Stimulated activated effector memory CD8-positive, alpha-beta T cell treated with anti-CD3 and anti-CD28 coated beads, Interleukin-12 subunit alpha, Interleukin-12 subunit beta, amount 100 ng/mL, for 72 hours (primary cell): ENCODE measurements around the gene ZFAND3.

ENCODE experiments used
- ATAC-seq: fragments of 150-1000 bp; cut with Tn5 transposase; 2 replicates; pipeline ENCODE4 v1.10.0; 2021
- DNase-seq, 2 donors: peaks; one replicate each; pipeline ENCODE4 v3.0.0; 2021 to 2022; ENCODE audit warnings: low spot score in 2 of 2
- H3K27ac Mint-ChIP-seq: one replicate; pipeline ENCODE4 v1.8.0; 2022; ENCODE audit warnings: mild to moderate bottlenecking, mixed read lengths
- H3K36me3 Mint-ChIP-seq: one replicate; pipeline ENCODE4 v1.8.0; 2022; ENCODE audit warnings: mild to moderate bottlenecking, mixed read lengths
- H3K4me1 Mint-ChIP-seq: one replicate; pipeline ENCODE4 v1.8.0; 2022; ENCODE audit warnings: mixed read lengths
- H3K4me3 Mint-ChIP-seq: one replicate; pipeline ENCODE4 v1.8.0; 2022; ENCODE audit warnings: mild to moderate bottlenecking, mixed read lengths
- H3K9me3 Mint-ChIP-seq: one replicate; pipeline ENCODE4 v1.8.0; 2022; ENCODE audit warnings: mixed read lengths

ZFAND3 gene

GRCh38 chr6:37788259-37788658 lies 31.3 kb upstream of the ZFAND3 start:
- Mint-ChIP-seq H3K27ac (no peak overlapping the region), H3K4me1 (peaks cover 28% of the 10 kb centered on the region), H3K9me3 (no peaks in the 10 kb centered on the region), H3K36me3 (no peaks in the 10 kb centered on the region), H3K4me3 (no peak overlapping the region)
- ATAC-seq (no peak), DNase-seq (no peak)

- DNase-seq (peak; percentile 66 to 88), ATAC-seq (peak; percentile 100)
- H3K9me3 Mint-ChIP-seq: no peaks in the 10 kb centered on the region
- no peaks in the 10 kb centered on the region for H3K36me3 Mint-ChIP-seq
- peaks cover 11% of the 10 kb centered on the region for H3K4me1 Mint-ChIP-seq
- H3K4me3 Mint-ChIP-seq: no peak overlapping the region
- H3K27ac Mint-ChIP-seq: no peak overlapping the region
Measured at GRCh38 chr6:37791156-37791919, 28.2 kb upstream of the ZFAND3 start.

GRCh38 chr6:37792457-37793033 lies 27.0 kb upstream of the ZFAND3 start:
- no peak for DNase-seq
- peaks cover 11% of the 10 kb centered on the region for H3K4me1 Mint-ChIP-seq
- no peak overlapping the region for H3K4me3 Mint-ChIP-seq
- H3K9me3 Mint-ChIP-seq: no peaks in the 10 kb centered on the region
- no peak for ATAC-seq
- H3K27ac Mint-ChIP-seq: no peak overlapping the region
- no peaks in the 10 kb centered on the region for H3K36me3 Mint-ChIP-seq

- H3K27ac Mint-ChIP-seq: no peak overlapping the region
- H3K36me3 Mint-ChIP-seq: no peaks in the 10 kb centered on the region
- ATAC-seq (no peak), DNase-seq (no peak)
- H3K4me1 Mint-ChIP-seq: peaks cover 11% of the 10 kb centered on the region
- no peaks in the 10 kb centered on the region for H3K9me3 Mint-ChIP-seq
- H3K4me3 Mint-ChIP-seq: no peak overlapping the region
Measured at GRCh38 chr6:37793067-37793466, 26.5 kb upstream of the ZFAND3 start.

GRCh38 chr6:37794825-37795224 lies 24.7 kb upstream of the ZFAND3 start:
- Mint-ChIP-seq H3K4me3 (no peak overlapping the region), H3K9me3 (no peaks in the 10 kb centered on the region), H3K36me3 (no peaks in the 10 kb centered on the region), H3K27ac (no peak overlapping the region), H3K4me1 (peaks cover 11% of the 10 kb centered on the region)
- no peak for ATAC-seq
- no peak for DNase-seq

- H3K9me3 Mint-ChIP-seq: no peaks in the 10 kb centered on the region
Measured at GRCh38 chr6:37798436-37799262, 20.9 kb upstream of the ZFAND3 start.

GRCh38 chr6:37799263-37799644 lies 20.3 kb upstream of the ZFAND3 start:
- no peaks in the 10 kb centered on the region for H3K4me1 Mint-ChIP-seq
- H3K4me3 Mint-ChIP-seq: no peak overlapping the region
- no peaks in the 10 kb centered on the region for H3K9me3 Mint-ChIP-seq
- H3K27ac Mint-ChIP-seq: no peak overlapping the region
- ATAC-seq: no peak
- no peak for DNase-seq
- no peaks in the 10 kb centered on the region for H3K36me3 Mint-ChIP-seq

More at GRCh38 chr6:37798436-37799262, 20.9 kb upstream of the ZFAND3 start:
- Mint-ChIP-seq H3K4me3 (no peak overlapping the region), H3K36me3 (no peaks in the 10 kb centered on the region), H3K4me1 (no peaks in the 10 kb centered on the region), H3K27ac (no peak overlapping the region)
- DNase-seq: no peak
- ATAC-seq: no peak

- Mint-ChIP-seq H3K36me3 (no peaks in the 10 kb centered on the region), H3K4me1 (no peaks in the 10 kb centered on the region), H3K4me3 (no peak overlapping the region), H3K9me3 (no peaks in the 10 kb centered on the region), H3K27ac (no peak overlapping the region)
- ATAC-seq (no peak), DNase-seq (no peak)
Measured at GRCh38 chr6:37800703-37801604, 18.6 kb upstream of the ZFAND3 start.

GRCh38 chr6:37801605-37801940 lies 18.0 kb upstream of the ZFAND3 start:
- no peaks in the 10 kb centered on the region for H3K4me1 Mint-ChIP-seq

GRCh38 chr6:37802810-37803209 lies 16.7 kb upstream of the ZFAND3 start:
- no peaks in the 10 kb centered on the region for H3K9me3 Mint-ChIP-seq
- no peak overlapping the region for H3K27ac Mint-ChIP-seq
- ATAC-seq: no peak
- H3K36me3 Mint-ChIP-seq: no peaks in the 10 kb centered on the region
- H3K4me3 Mint-ChIP-seq: no peak overlapping the region
- H3K4me1 Mint-ChIP-seq: no peaks in the 10 kb centered on the region
- no peak for DNase-seq

More at GRCh38 chr6:37801605-37801940, 18.0 kb upstream of the ZFAND3 start:
- Mint-ChIP-seq H3K36me3 (no peaks in the 10 kb centered on the region), H3K9me3 (no peaks in the 10 kb centered on the region), H3K27ac (no peak overlapping the region), H3K4me3 (no peak overlapping the region)
- ATAC-seq (no peak), DNase-seq (no peak)

- no peaks in the 10 kb centered on the region for H3K4me1 Mint-ChIP-seq
- no peaks in the 10 kb centered on the region for H3K9me3 Mint-ChIP-seq
- no peak for DNase-seq
- no peak for ATAC-seq
- no peak overlapping the region for H3K4me3 Mint-ChIP-seq
- no peaks in the 10 kb centered on the region for H3K36me3 Mint-ChIP-seq
- no peak overlapping the region for H3K27ac Mint-ChIP-seq
Measured at GRCh38 chr6:37804586-37804985, 14.9 kb upstream of the ZFAND3 start.

- no peak for ATAC-seq
- Mint-ChIP-seq H3K27ac (no peak overlapping the region), H3K4me1 (no peaks in the 10 kb centered on the region), H3K4me3 (no peak overlapping the region), H3K36me3 (no peaks in the 10 kb centered on the region), H3K9me3 (no peaks in the 10 kb centered on the region)
- no peak for DNase-seq
Measured at GRCh38 chr6:37806213-37806612, 13.3 kb upstream of the ZFAND3 start.

- DNase-seq: no peak
- Mint-ChIP-seq H3K9me3 (no peaks in the 10 kb centered on the region), H3K36me3 (no peaks in the 10 kb centered on the region), H3K27ac (no peak overlapping the region), H3K4me1 (no peaks in the 10 kb centered on the region), H3K4me3 (no peak overlapping the region)
- no peak for ATAC-seq
Measured at GRCh38 chr6:37807656-37808055, 11.9 kb upstream of the ZFAND3 start.

- H3K9me3 Mint-ChIP-seq: no peaks in the 10 kb centered on the region
- ATAC-seq (no peak), DNase-seq (no peak)
- H3K27ac Mint-ChIP-seq: no peak overlapping the region
- no peak overlapping the region for H3K4me3 Mint-ChIP-seq
- no peaks in the 10 kb centered on the region for H3K36me3 Mint-ChIP-seq
- no peaks in the 10 kb centered on the region for H3K4me1 Mint-ChIP-seq
Measured at GRCh38 chr6:37809197-37809543, 10.4 kb upstream of the ZFAND3 start.

GRCh38 chr6:37812841-37813240 lies 6.7 kb upstream of the ZFAND3 start:
- H3K27ac Mint-ChIP-seq: no peak overlapping the region
- DNase-seq (no peak), ATAC-seq (no peak)
- no peaks in the 10 kb centered on the region for H3K36me3 Mint-ChIP-seq
- H3K9me3 Mint-ChIP-seq: no peaks in the 10 kb centered on the region
- peaks cover 6% of the 10 kb centered on the region for H3K4me1 Mint-ChIP-seq
- H3K4me3 Mint-ChIP-seq: no peak overlapping the region
